Brain pericyte (primary cell): ENCODE measurements around the gene FRAS1.
"Not testable (repeated sequence)": the region's sequence is repeated elsewhere in the genome, so short reads cannot be mapped to it uniquely, and the experiment has no call there.

Experiments used
- DNase-seq: peaks from one replicate; pipeline ENCODE4 v3.0.0-alpha.2; 2012; ENCODE audit warnings: low read depth, low spot score

Gene FRAS1

GRCh38 chr4:78100060-78100459 lies 42.9 kb downstream of the FRAS1 start:
- no peak for DNase-seq

GRCh38 chr4:78119698-78120097 lies 62.6 kb downstream of the FRAS1 start:
- DNase-seq = no peak

GRCh38 chr4:78120144-78120880 lies 63.2 kb downstream of the FRAS1 start:
- DNase-seq = no peak

- DNase-seq = no peak
These were observed 64.3 kb downstream of the FRAS1 start for GRCh38 chr4:78121338-78121904.

GRCh38 chr4:78125834-78126331 lies 68.8 kb downstream of the FRAS1 start:
- not testable (repeated sequence) for DNase-seq

- DNase-seq = no peak
These were observed 72.4 kb downstream of the FRAS1 start for GRCh38 chr4:78129383-78130108.

GRCh38 chr4:78131403-78131802 lies 74.3 kb downstream of the FRAS1 start:
- DNase-seq = no peak

GRCh38 chr4:78136109-78137081 lies 79.3 kb downstream of the FRAS1 start:
- no peak for DNase-seq

GRCh38 chr4:78137532-78137931 lies 80.4 kb downstream of the FRAS1 start:
- DNase-seq = no peak

- no peak for DNase-seq
These were observed 81.1 kb downstream of the FRAS1 start for GRCh38 chr4:78138252-78138651.

- no peak for DNase-seq
These were observed 86.5 kb downstream of the FRAS1 start for GRCh38 chr4:78143634-78144033.

GRCh38 chr4:78145008-78145407 lies 87.9 kb downstream of the FRAS1 start:
- DNase-seq = no peak

- no peak for DNase-seq
These were observed 88.5 kb downstream of the FRAS1 start for GRCh38 chr4:78145622-78146021.

- DNase-seq = no peak
These were observed 92.8 kb downstream of the FRAS1 start for GRCh38 chr4:78149751-78150542.

GRCh38 chr4:78150543-78150864 lies 93.4 kb downstream of the FRAS1 start:
- no peak for DNase-seq

GRCh38 chr4:78152795-78153194 lies 95.7 kb downstream of the FRAS1 start:
- no peak for DNase-seq

GRCh38 chr4:78154972-78155590 lies 98.0 kb downstream of the FRAS1 start:
- no peak for DNase-seq

- no peak for DNase-seq
These were observed 98.5 kb downstream of the FRAS1 start for GRCh38 chr4:78155616-78156105.

- DNase-seq = no peak
These were observed 99.4 kb downstream of the FRAS1 start for GRCh38 chr4:78156520-78156919.

- DNase-seq = no peak
These were observed 105.2 kb downstream of the FRAS1 start for GRCh38 chr4:78162342-78162741.
